ENCODE measurements around the gene DLGAP1. TPM values are rescaled to one million over a fixed set of nuclear protein-coding genes. Genes with fewer than 3 reads are reported as not detected.
A peak's percentile ranks its signal among the peaks of the same experiment; 100 is the strongest.
"Not testable (repeated sequence)": the region's sequence is repeated elsewhere in the genome, so short reads cannot be mapped to it uniquely, and the experiment has no call there.

Gene DLGAP1
- total RNA-seq, 1 experiment from 2014 or later, result 27.5 TPM

- DNase-seq (ENCODE audit: low read depth, low spot score), result no peak
- in situ Hi-C loops (cut with HindIII; ENCODE audit: low pct_unique_long_range_greater_than_20kb, low sequenced_read_pairs), result no loop called here
Observed at GRCh38 chr18:4093676-4094075, 361.4 kb downstream of the DLGAP1 start.

- DNase-seq (ENCODE audit: low read depth, low spot score), result no peak
- in situ Hi-C loops (cut with HindIII; ENCODE audit: low pct_unique_long_range_greater_than_20kb, low sequenced_read_pairs), result no loop called here
Observed at GRCh38 chr18:4084382-4084900, 370.7 kb downstream of the DLGAP1 start.

GRCh38 chr18:4078246-4078645 lies 376.9 kb downstream of the DLGAP1 start:
- DNase-seq (ENCODE audit: low read depth, low spot score), result no peak
- in situ Hi-C loops (cut with HindIII; ENCODE audit: low pct_unique_long_range_greater_than_20kb, low sequenced_read_pairs), result no loop called here

GRCh38 chr18:4077721-4078120 lies 377.4 kb downstream of the DLGAP1 start:
- in situ Hi-C loops (cut with HindIII; ENCODE audit: low pct_unique_long_range_greater_than_20kb, low sequenced_read_pairs), result no loop called here
- no peak for DNase-seq (ENCODE audit: low read depth, low spot score)

GRCh38 chr18:4077204-4077603 lies 377.9 kb downstream of the DLGAP1 start:
- no peak for DNase-seq (ENCODE audit: low read depth, low spot score)
- in situ Hi-C loops (cut with HindIII; ENCODE audit: low pct_unique_long_range_greater_than_20kb, low sequenced_read_pairs), result no loop called here

- no peak for DNase-seq (ENCODE audit: low read depth, low spot score)
- in situ Hi-C loops (cut with HindIII; ENCODE audit: low pct_unique_long_range_greater_than_20kb, low sequenced_read_pairs), result no loop called here
Observed at GRCh38 chr18:4074647-4075046, 380.5 kb downstream of the DLGAP1 start.

GRCh38 chr18:4069183-4069582 lies 385.9 kb downstream of the DLGAP1 start:
- in situ Hi-C loops (cut with HindIII; ENCODE audit: low pct_unique_long_range_greater_than_20kb, low sequenced_read_pairs), result no loop called here
- DNase-seq (ENCODE audit: low read depth, low spot score), result no peak

- in situ Hi-C loops (cut with HindIII; ENCODE audit: low pct_unique_long_range_greater_than_20kb, low sequenced_read_pairs), result no loop called here
- DNase-seq (ENCODE audit: low read depth, low spot score), result peak; percentile 72
Observed at GRCh38 chr18:4068552-4069158, 386.5 kb downstream of the DLGAP1 start.

- DNase-seq (ENCODE audit: low read depth, low spot score), result no peak
- in situ Hi-C loops (cut with HindIII; ENCODE audit: low pct_unique_long_range_greater_than_20kb, low sequenced_read_pairs), result no loop called here
Observed at GRCh38 chr18:4063545-4063944, 391.6 kb downstream of the DLGAP1 start.

GRCh38 chr18:4060427-4061281 lies 394.5 kb downstream of the DLGAP1 start:
- in situ Hi-C loops (cut with HindIII; ENCODE audit: low pct_unique_long_range_greater_than_20kb, low sequenced_read_pairs), result no loop called here
- no peak for DNase-seq (ENCODE audit: low read depth, low spot score)

GRCh38 chr18:4058179-4058578 lies 396.9 kb downstream of the DLGAP1 start:
- peak; percentile 75 for DNase-seq (ENCODE audit: low read depth, low spot score)
- in situ Hi-C loops (cut with HindIII; ENCODE audit: low pct_unique_long_range_greater_than_20kb, low sequenced_read_pairs), result no loop called here

- in situ Hi-C loops (cut with HindIII; ENCODE audit: low pct_unique_long_range_greater_than_20kb, low sequenced_read_pairs), result no loop called here
- DNase-seq (ENCODE audit: low read depth, low spot score), result no peak
Observed at GRCh38 chr18:4040391-4041092, 414.6 kb downstream of the DLGAP1 start.

GRCh38 chr18:4035521-4035920 lies 419.6 kb downstream of the DLGAP1 start:
- in situ Hi-C loops (cut with HindIII; ENCODE audit: low pct_unique_long_range_greater_than_20kb, low sequenced_read_pairs), result no loop called here
- DNase-seq (ENCODE audit: low read depth, low spot score), result no peak

- in situ Hi-C loops (cut with HindIII; ENCODE audit: low pct_unique_long_range_greater_than_20kb, low sequenced_read_pairs); DNase-seq (ENCODE audit: low read depth, low spot score): not testable (repeated sequence)
Observed at GRCh38 chr18:4034815-4035214, 420.3 kb downstream of the DLGAP1 start.

GRCh38 chr18:4026542-4026941 lies 428.6 kb downstream of the DLGAP1 start:
- no peak for DNase-seq (ENCODE audit: low read depth, low spot score)
- in situ Hi-C loops (cut with HindIII; ENCODE audit: low pct_unique_long_range_greater_than_20kb, low sequenced_read_pairs), result no loop called here

- no peak for DNase-seq (ENCODE audit: low read depth, low spot score)
- in situ Hi-C loops (cut with HindIII; ENCODE audit: low pct_unique_long_range_greater_than_20kb, low sequenced_read_pairs), result no loop called here
Observed at GRCh38 chr18:4024702-4025101, 430.4 kb downstream of the DLGAP1 start.

- DNase-seq (ENCODE audit: low read depth, low spot score); in situ Hi-C loops (cut with HindIII; ENCODE audit: low pct_unique_long_range_greater_than_20kb, low sequenced_read_pairs): not testable (repeated sequence)
Observed at GRCh38 chr18:4022749-4023148, 432.4 kb downstream of the DLGAP1 start.

- DNase-seq (ENCODE audit: low read depth, low spot score), result no peak
- in situ Hi-C loops (cut with HindIII; ENCODE audit: low pct_unique_long_range_greater_than_20kb, low sequenced_read_pairs), result no loop called here
Observed at GRCh38 chr18:4020026-4020425, 435.1 kb downstream of the DLGAP1 start.

Measured in SK-MEL-5 (cell line).